Measurements from ENCODE around the gene ASIC4. TPM values are rescaled to one million over a fixed set of nuclear protein-coding genes. Genes with fewer than 3 reads are reported as not detected.
A peak's percentile ranks its signal among the peaks of the same experiment; 100 is the strongest.

ASIC4 gene
- total and polyA plus RNA-seq, 9 of the 15 experiments (the other 6 are each of a cell fraction or from before 2014, with no cell fraction given), result 0.07 to 19.2 (median 4.8) TPM

DNA sequence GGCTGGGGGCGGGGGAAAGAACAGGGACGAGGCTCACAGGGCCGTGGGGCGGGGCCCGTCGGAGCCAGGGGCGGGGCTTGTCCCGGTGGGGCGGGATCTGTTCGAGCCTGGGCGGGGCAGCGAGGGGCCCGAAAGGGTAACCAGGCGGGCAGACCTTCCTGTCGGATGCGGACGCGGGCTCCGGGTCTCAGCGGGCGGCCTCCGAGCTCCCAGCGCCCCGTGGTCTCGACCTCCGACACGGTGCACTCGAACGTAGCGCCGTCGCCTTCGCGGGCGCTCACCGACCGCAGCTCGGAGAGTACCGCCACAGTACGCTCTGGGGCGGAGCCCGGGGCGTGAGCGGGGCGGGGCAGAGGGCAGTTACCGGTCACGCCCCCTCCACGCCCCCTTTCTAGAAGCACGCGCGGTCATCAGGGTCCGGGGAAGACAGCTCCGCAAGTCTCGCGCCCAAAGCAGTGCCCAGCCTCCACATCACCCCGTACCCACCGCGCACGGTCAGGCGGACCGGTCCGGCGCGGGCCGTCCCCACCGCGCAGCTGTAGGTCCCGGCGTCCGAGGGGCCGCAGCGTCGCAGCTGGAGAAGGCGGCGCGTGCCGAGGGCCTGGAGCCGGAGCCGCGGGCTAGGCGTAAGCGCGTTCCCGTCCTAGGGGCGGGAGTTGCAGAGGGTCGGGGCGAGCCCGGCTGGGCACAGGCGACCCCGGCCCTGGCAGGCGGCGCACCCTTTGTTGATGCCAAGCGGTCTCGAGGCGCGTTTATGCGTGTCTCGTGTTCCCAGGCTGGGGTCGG is 38.3 kb downstream of the ASIC4 start:
- H3K36me3 ChIP-seq (ENCODE audit: control insufficient read depth, insufficient read depth, low read length), result no peaks in the 10 kb centered on the region
- FAIRE-seq (no peak), DNase-seq (ENCODE audit: extremely low read depth in 1 of 4, low spot score in 3 of 4) (peak; percentile 83 to 90 (median 86)), ATAC-seq (peak; percentile 97)
- ChIA-PET POLR2A (interaction anchor here (0.6 to 2.3 kb wide), 4 partner anchors 9 to 54 kb away, joined by 3 to 16 read pairs (median 3); partner anchors contain the start of gene OBSL1), CTCF (ENCODE audit: low intra/inter-chr PET ratio) (no interaction called here)
- peaks cover 4 to 47% of the 10 kb centered on the region in 2 experiments; a peak in 3 of 5 replicates for H3K4me1 ChIP-seq (replicated peaks in 1 of 2; ENCODE audit: control insufficient read depth in 2 of 2, insufficient read depth in 2 of 2, low read length in 2 of 2)
- peak overlapping the region; percentile 68 for H3K4me3 ChIP-seq
- 4% methylated on average over 14 of the region's 99 CpGs for WGBS (ENCODE audit: insufficient coverage, low coverage, missing lambda C conversion rate)
- H2AFZ ChIP-seq (ENCODE audit: low read depth, low read length), result peak overlapping the region; percentile 92
- H3K9me3 ChIP-seq (replicated peaks; ENCODE audit: control insufficient read depth, insufficient read depth, low read depth, low read length), result no peaks in the 10 kb centered on the region
- intact Hi-C loops (cut with micrococcal nuclease), result no loop called here
- no peaks in the 10 kb centered on the region for H4K20me1 ChIP-seq (replicated peaks; ENCODE audit: control insufficient read depth, insufficient read depth, low read length)
- H3K27ac ChIP-seq (ENCODE audit: extremely low read depth, low read depth, low read length), result peak overlapping the region; percentile 66; the same call in 2 of the 3 replicates
- peak overlapping the region; percentile 64 to 73; a peak in 3 of 4 replicates for H3K9ac ChIP-seq (ENCODE audit: insufficient read depth in 1 of 2, low read depth in 2 of 2, low read length in 2 of 2)
- no TSS peak for BruUV-seq (replicated peaks)
- peaks cover 0 to 8% of the 10 kb centered on the region in 2 experiments; a peak in 3 of 5 replicates for H3K27me3 ChIP-seq (ENCODE audit: control insufficient read depth in 2 of 2, insufficient read depth in 2 of 2, low read length in 2 of 2)
- no peaks in the 10 kb centered on the region for H3K79me2 ChIP-seq (ENCODE audit: control insufficient read depth, insufficient read depth, low read length)
- in situ Hi-C loops (cut with MboI), result no loop called here
- H3K9me1 ChIP-seq (ENCODE audit: control insufficient read depth, insufficient read depth, low read length), result no peaks in the 10 kb centered on the region
- H3K4me2 ChIP-seq (ENCODE audit: insufficient read depth, low read length), result peak overlapping the region; percentile 81
- TF ChIP-seq PHF8 (IDR thresholded peaks at IDR 0.05; ENCODE audit: borderline replicate concordance, low read length), result peak; percentile 44; the same call in 1 of the 2 replicates
- TF ChIP-seq GTF2A2 (tag; IDR thresholded peaks at IDR 0.05), result no peak
- no peak for TF ChIP-seq ZFP1 (CRISPR knock-in tag; IDR thresholded peaks at IDR 0.05)
- TF ChIP-seq SIN3A (IDR thresholded peaks at IDR 0.05; ENCODE audit: borderline replicate concordance in 2 of 2, control insufficient read depth in 1 of 2, low read depth in 2 of 2, low read length in 2 of 2), result peak; percentile 67 to 83; a peak in 2 of 4 replicates
- peak; percentile 89 for TF ChIP-seq SP1 (CRISPR knock-in tag; IDR thresholded peaks at IDR 0.05)
- TF ChIP-seq, protein P1, sequence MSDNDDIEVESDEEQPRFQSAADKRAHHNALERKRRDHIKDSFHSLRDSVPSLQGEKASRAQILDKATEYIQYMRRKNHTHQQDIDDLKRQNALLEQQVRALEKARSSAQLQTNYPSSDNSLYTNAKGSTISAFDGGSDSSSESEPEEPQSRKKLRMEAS (CRISPR knock-in tag; IDR thresholded peaks at IDR 0.05), result peak; percentile 73
- peak in 1 of 2 experiments; percentile 67; a peak in 2 of 4 replicates for TF ChIP-seq HDAC1 (IDR thresholded peaks at IDR 0.05)
- peak; percentile 45; the same call in 1 of the 2 replicates for TF ChIP-seq RB1 (IDR thresholded peaks at IDR 0.05; ENCODE audit: low read depth)
- 0 out of 2 replicates have a peak, but pooled peaks have one; percentile 24 for TF ChIP-seq MBD2 (IDR thresholded peaks at IDR 0.05; ENCODE audit: borderline replicate concordance, low read depth)
- TF ChIP-seq, protein P2, sequence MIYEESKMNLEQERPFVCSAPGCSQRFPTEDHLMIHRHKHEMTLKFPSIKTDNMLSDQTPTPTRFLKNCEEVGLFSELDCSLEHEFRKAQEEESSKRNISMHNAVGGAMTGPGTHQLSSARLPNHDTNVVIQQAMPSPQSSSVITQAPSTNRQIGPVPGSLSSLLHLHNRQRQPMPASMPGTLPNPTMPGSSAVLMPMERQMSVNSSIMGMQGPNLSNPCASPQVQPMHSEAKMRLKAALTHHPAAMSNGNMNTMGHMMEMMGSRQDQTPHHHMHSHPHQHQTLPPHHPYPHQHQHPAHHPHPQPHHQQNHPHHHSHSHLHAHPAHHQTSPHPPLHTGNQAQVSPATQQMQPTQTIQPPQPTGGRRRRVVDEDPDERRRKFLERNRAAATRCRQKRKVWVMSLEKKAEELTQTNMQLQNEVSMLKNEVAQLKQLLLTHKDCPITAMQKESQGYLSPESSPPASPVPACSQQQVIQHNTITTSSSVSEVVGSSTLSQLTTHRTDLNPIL (CRISPR knock-in tag; IDR thresholded peaks at IDR 0.05), result no peak
- TF ChIP-seq TCF3 (CRISPR knock-in tag; IDR thresholded peaks at IDR 0.05), result no peak
- no peak for TF ChIP-seq ZNF561 (CRISPR knock-in tag; conservative IDR thresholded peaks at IDR 0.05)
- peak; percentile 50; the same call in 1 of the 2 replicates for TF ChIP-seq BHLHE40 (IDR thresholded peaks at IDR 0.05; ENCODE audit: low read length)
- no peak for TF ChIP-seq ZC3H4 (CRISPR knock-in tag; IDR thresholded peaks at IDR 0.05; ENCODE audit: borderline replicate concordance)
- TF ChIP-seq ZNF668 (CRISPR knock-in tag; IDR thresholded peaks at IDR 0.05), result no peak
- TF ChIP-seq, protein P3, sequence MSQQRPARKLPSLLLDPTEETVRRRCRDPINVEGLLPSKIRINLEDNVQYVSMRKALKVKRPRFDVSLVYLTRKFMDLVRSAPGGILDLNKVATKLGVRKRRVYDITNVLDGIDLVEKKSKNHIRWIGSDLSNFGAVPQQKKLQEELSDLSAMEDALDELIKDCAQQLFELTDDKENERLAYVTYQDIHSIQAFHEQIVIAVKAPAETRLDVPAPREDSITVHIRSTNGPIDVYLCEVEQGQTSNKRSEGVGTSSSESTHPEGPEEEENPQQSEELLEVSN (IDR thresholded peaks at IDR 0.05; ENCODE audit: borderline replicate concordance in 1 of 2, extremely low read depth in 1 of 2, insufficient read depth in 1 of 2, insufficient read length in 1 of 2, low read depth in 1 of 2, low read length in 1 of 2, poor library complexity in 1 of 2, severe bottlenecking in 1 of 2), result peak in 1 of 2 experiments; percentile 78
- 0 out of 2 replicates have a peak, but pooled peaks have one; percentile 18 for TF ChIP-seq MXI1 (IDR thresholded peaks at IDR 0.05; ENCODE audit: low read depth, low read length)
- peak in 1 of 2 experiments; percentile 38; a peak in 1 of 4 replicates for TF ChIP-seq TEAD1 (CRISPR knock-in tag; IDR thresholded peaks at IDR 0.05)

Measured in K562 (cell line).